ENCODE data around the gene TTC12.

- TF ChIP-seq POLR2A (IDR thresholded peaks at IDR 0.05; ENCODE audit: low read length) (no peak), GATA1 (IDR thresholded peaks at IDR 0.05; ENCODE audit: low read depth, low read length) (no peak)
Measured at GRCh38 chr11:113286009-113286408, 28.4 kb upstream of the TTC12 start.
